ENCODE data around the gene KCNJ15. TPM values are rescaled to one million over a fixed set of nuclear protein-coding genes. Genes with fewer than 3 reads are reported as not detected.

The KCNJ15 gene
- total RNA-seq, 1 donor from 2014 or later = 0.13 TPM

GRCh38 chr21:38297194-38297631, 40.4 kb downstream of the KCNJ15 start:
- no peak for DNase-seq (ENCODE audit: low read depth, low spot score)

GRCh38 chr21:38297871-38298270, 41.1 kb downstream of the KCNJ15 start:
- no peak for DNase-seq (ENCODE audit: low read depth, low spot score)

- DNase-seq (ENCODE audit: low read depth, low spot score) = no peak
Measured at GRCh38 chr21:38298832-38299231, 42.0 kb downstream of the KCNJ15 start.

GRCh38 chr21:38299671-38300070, 42.9 kb downstream of the KCNJ15 start:
- no peak for DNase-seq (ENCODE audit: low read depth, low spot score)

DNA sequence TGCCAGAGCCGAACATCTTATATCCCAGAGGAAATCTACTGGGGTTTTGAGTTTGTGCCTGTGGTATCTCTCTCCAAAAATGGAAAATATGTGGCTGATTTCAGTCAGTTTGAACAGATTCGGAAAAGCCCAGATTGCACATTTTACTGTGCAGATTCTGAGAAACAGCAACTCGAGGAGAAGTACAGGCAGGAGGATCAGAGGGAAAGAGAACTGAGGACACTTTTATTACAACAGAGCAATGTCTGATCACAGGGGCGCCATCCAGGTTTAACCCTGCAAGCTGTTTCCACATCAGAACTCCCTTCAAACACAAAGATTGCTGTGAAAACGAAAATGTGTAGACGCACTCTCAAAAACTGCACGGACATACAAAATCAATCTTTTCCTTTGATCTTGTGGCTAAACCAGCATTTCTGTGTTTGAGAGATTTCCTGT, 43.4 kb downstream of the KCNJ15 start:
- DNase-seq (ENCODE audit: low read depth, low spot score) = no peak

GRCh38 chr21:38301321-38302214, 44.8 kb downstream of the KCNJ15 start:
- no peak for DNase-seq (ENCODE audit: low read depth, low spot score)

GRCh38 chr21:38303300-38303699, 46.5 kb downstream of the KCNJ15 start:
- DNase-seq (ENCODE audit: low read depth, low spot score) = no peak

- peak; percentile 52 for DNase-seq (ENCODE audit: low read depth, low spot score)
Measured at GRCh38 chr21:38306433-38307141, 49.8 kb downstream of the KCNJ15 start.

GRCh38 chr21:38307771-38308531, 51.2 kb downstream of the KCNJ15 start:
- DNase-seq (ENCODE audit: low read depth, low spot score) = no peak

GRCh38 chr21:38308532-38309119, 51.8 kb downstream of the KCNJ15 start:
- no peak for DNase-seq (ENCODE audit: low read depth, low spot score)

- no peak for DNase-seq (ENCODE audit: low read depth, low spot score)
Measured at GRCh38 chr21:38310646-38311485, 54.1 kb downstream of the KCNJ15 start.

DNA sequence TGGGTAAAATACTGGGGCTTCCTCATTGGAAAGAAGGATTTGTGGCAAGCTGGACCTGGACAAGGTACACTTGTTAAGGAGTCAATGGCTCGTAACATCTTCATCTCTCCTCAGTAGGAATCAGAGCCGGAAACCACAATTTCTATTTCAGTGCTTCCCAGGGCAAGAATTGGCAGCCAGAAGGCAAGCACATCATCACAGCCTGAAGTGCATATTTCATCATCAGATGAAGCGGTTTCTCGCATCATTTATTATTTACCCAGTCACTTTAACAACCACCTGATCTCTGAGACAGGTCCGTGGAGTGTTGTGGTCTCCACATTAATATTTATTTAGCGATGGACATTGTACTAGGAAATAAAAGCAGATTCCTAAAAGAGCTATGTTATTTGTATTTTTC, 55.0 kb downstream of the KCNJ15 start:
- no peak for DNase-seq (ENCODE audit: low read depth, low spot score)

GRCh38 chr21:38312822-38313221, 56.0 kb downstream of the KCNJ15 start:
- DNase-seq (ENCODE audit: low read depth, low spot score) = no peak

DNA sequence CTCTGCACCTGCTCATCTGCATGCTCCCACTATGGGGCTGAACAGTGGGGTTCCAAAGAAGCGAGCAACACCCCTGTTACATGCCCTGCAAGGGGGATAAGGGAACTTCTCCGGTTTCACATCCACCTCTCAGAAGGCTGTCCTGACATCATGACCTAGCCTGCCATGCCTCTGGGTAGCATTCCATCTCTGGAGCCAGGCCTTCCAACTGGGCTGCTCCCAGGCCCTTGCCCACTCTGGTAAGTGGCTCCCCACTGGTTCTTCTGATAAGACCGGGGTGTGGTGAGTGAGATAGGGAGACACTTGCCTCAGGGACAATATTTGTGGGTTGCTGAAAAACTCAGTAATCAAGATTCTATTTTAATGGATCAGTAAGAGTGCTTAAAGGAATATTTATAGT, 57.8 kb downstream of the KCNJ15 start:
- DNase-seq (ENCODE audit: low read depth, low spot score) = no peak

GRCh38 chr21:38315122-38315521, 58.3 kb downstream of the KCNJ15 start:
- no peak for DNase-seq (ENCODE audit: low read depth, low spot score)

DNA sequence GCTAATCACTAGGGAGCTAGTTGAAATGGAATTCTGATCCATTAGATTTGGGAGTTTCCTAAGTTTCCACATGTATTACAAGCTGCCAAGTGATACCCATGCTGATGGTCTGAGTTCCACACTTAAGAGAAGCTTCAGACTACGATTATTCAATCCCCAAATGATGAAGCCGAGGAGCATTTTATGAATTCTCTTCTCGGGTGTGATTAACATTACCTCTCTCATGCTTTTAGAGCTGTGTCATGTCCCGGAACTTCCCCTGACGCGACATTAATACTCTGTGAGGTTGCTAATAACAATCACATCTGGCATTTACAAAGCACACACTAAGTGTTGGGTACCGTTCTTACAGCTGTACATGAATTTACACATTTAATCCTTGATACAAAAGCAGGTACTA, 63.0 kb downstream of the KCNJ15 start:
- no peak for DNase-seq (ENCODE audit: low read depth, low spot score)

- DNase-seq (ENCODE audit: low read depth, low spot score) = no peak
Measured at GRCh38 chr21:38321568-38321967, 64.8 kb downstream of the KCNJ15 start.

- no peak for DNase-seq (ENCODE audit: low read depth, low spot score)
Measured at GRCh38 chr21:38322311-38322950, 65.6 kb downstream of the KCNJ15 start.

DNA sequence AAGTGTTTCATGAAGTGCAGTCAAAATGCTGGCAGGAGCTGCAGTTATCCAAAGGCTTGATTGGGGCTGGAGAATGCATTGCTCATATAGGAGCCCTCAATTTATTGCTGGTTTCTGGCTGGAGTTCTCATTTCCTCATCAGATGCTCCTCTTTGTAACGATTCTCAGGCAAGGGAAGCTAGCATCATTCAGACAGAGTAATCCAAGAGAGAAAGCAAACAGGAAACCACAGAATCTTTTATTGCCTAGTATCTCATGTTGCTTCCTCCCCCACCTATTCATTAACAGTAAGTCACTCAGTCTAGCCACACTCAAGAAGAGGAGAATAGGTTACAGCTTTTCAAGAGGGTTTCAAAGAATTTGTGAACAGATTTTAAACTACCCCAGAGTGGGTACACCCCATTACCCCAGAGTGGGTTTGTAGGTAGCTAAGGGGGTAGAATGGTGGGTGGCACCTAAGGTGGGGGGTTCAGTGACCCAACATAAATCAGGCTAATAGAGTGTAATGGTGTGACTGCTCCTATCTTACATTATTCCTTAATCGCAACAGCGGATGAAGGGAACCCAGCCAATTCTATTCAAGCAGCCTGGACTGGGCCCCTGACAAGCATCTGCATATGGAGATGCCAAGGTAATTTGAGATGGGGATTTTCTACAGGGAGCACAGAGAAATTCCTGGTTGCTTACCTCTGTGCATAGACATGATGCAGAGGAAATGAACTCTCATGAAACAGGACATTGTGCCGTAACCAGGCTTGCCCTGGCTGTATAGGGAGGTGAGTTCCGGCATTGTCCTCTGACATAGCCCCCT, 67.1 kb downstream of the KCNJ15 start:
- DNase-seq (ENCODE audit: low read depth, low spot score) = no peak
